ENCODE data around the gene CPN2.

GRCh38 chr3:194342861-194343560 lies 8.1 kb downstream of the CPN2 start:
- TF ChIP-seq CTCF (IDR thresholded peaks at IDR 0.05), result no peak
- TF ChIP-seq POLR2A (IDR thresholded peaks at IDR 0.05), result no peak

Data from transverse colon (tissue), 3 donors.